Mesothelial cell of epicardium (in vitro differentiated cells): Measurements from ENCODE around the gene ARL15. TPM values are rescaled to one million over a fixed set of nuclear protein-coding genes. Genes with fewer than 3 reads are reported as not detected.

Experiments used
- DNase-seq, 2 experiments: peaks; one replicate each; pipeline ENCODE4 v3.0.0; 2021; ENCODE audit warnings: low spot score in 2 of 2; ENCODE audit not compliant: unreplicated experiment in 2 of 2
- H3K27ac Mint-ChIP-seq: 2 replicates; pipeline ENCODE4 v1.8.0; 2021; ENCODE audit warnings: mixed read lengths
- H3K27me3 Mint-ChIP-seq: 2 replicates; pipeline ENCODE4 v1.8.0; 2021; ENCODE audit warnings: low read depth, mixed read lengths
- H3K36me3 Mint-ChIP-seq: 2 replicates; pipeline ENCODE4 v1.8.0; 2021; ENCODE audit warnings: mixed read lengths
- H3K4me1 Mint-ChIP-seq: 2 replicates; pipeline ENCODE4 v1.8.0; 2021; ENCODE audit warnings: mixed read lengths
- H3K4me3 Mint-ChIP-seq: 2 replicates; pipeline ENCODE4 v1.8.0; 2021; ENCODE audit warnings: mild to moderate bottlenecking, moderate library complexity, mixed read lengths
- H3K9me3 Mint-ChIP-seq: 2 replicates; pipeline ENCODE4 v1.8.0; 2021; ENCODE audit warnings: mixed read lengths
- CTCF ChIP-seq: fragments of 200-600 bp; sonication (generic); IDR thresholded peaks from one replicate; pipeline ENCODE4 v1.5.0; 2021; ENCODE audit warnings: antibody characterized with exemption; ENCODE audit not compliant: unreplicated experiment
- total RNA-seq: library from RNA; stranded (reverse); gene quantifications from 3 replicates; pipeline ENCODE4 v1.2.1, GENCODE V29; 2021

Gene ARL15
- total RNA-seq, 1 donor from 2014 or later = 24.8 TPM

DNA sequence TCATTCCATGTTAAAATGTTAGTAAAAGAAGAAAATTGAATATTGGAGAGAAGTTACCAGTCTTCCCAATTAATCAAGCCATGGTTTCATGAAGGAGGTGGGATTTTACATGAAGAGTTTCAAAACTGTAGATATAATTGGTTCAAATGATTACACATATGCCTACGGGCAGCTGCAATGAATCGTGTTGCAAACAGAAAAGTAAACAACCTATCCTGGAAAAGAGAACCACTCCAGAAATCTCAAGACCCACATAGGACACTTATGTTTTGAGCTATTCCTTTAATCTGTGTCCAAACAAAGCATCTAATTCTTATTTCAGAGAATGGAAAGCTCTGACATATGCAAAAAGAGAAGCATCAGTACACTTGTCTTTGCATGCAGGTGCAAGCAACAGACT lies 409.7 kb downstream of the ARL15 start:
- no peak for TF ChIP-seq CTCF
- Mint-ChIP-seq H3K27me3 (no peaks in the 10 kb centered on the region), H3K27ac (no peak overlapping the region), H3K4me1 (no peaks in the 10 kb centered on the region), H3K36me3 (no peaks in the 10 kb centered on the region), H3K9me3 (peaks cover 12% of the 10 kb centered on the region), H3K4me3 (no peak overlapping the region)
- DNase-seq = no peak

- Mint-ChIP-seq H3K9me3 (peaks cover 12% of the 10 kb centered on the region), H3K4me1 (no peaks in the 10 kb centered on the region), H3K36me3 (no peaks in the 10 kb centered on the region), H3K4me3 (no peak overlapping the region), H3K27me3 (no peaks in the 10 kb centered on the region), H3K27ac (no peak overlapping the region)
- no peak for TF ChIP-seq CTCF
- no peak for DNase-seq
Measured at GRCh38 chr5:53895091-53895683, 415.2 kb downstream of the ARL15 start.

DNA sequence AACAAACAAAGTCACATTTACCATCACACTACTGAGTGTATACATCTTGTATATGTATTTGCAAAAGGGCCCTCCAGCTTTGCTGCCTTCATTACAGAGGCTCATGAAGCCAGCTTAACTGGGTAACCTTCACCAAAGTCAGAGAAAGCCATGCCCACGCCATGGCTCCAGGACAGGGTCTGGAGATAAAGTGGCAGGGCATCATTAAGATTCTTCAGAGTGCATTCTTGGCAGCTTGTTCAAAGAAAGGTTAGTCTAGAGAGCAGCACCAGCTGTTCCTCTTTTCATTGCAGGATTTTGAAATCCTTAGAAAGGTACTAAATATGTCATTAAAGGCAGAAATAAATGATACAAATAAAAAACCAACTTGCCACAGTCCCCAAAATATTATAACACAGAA lies 416.7 kb downstream of the ARL15 start:
- peaks cover 12% of the 10 kb centered on the region for H3K9me3 Mint-ChIP-seq
- H3K36me3 Mint-ChIP-seq = no peaks in the 10 kb centered on the region
- DNase-seq = no peak
- no peaks in the 10 kb centered on the region for H3K4me1 Mint-ChIP-seq
- H3K27ac Mint-ChIP-seq = no peak overlapping the region
- H3K27me3 Mint-ChIP-seq = no peaks in the 10 kb centered on the region
- TF ChIP-seq CTCF = no peak
- H3K4me3 Mint-ChIP-seq = no peak overlapping the region

- H3K4me3 Mint-ChIP-seq = no peak overlapping the region
- no peak overlapping the region for H3K27ac Mint-ChIP-seq
- no peaks in the 10 kb centered on the region for H3K36me3 Mint-ChIP-seq
- TF ChIP-seq CTCF = no peak
- no peak for DNase-seq
- H3K27me3 Mint-ChIP-seq = no peaks in the 10 kb centered on the region
- H3K9me3 Mint-ChIP-seq = peaks cover 6% of the 10 kb centered on the region
- no peaks in the 10 kb centered on the region for H3K4me1 Mint-ChIP-seq
Measured at GRCh38 chr5:53892224-53892623, 418.1 kb downstream of the ARL15 start.

- H3K4me1 Mint-ChIP-seq = no peaks in the 10 kb centered on the region
- H3K27ac Mint-ChIP-seq = no peak overlapping the region
- H3K36me3 Mint-ChIP-seq = no peaks in the 10 kb centered on the region
- H3K27me3 Mint-ChIP-seq = no peaks in the 10 kb centered on the region
- H3K4me3 Mint-ChIP-seq = no peak overlapping the region
- no peak for DNase-seq
- no peak for TF ChIP-seq CTCF
- H3K9me3 Mint-ChIP-seq = no peaks in the 10 kb centered on the region
Measured at GRCh38 chr5:53891159-53891558, 419.2 kb downstream of the ARL15 start.

DNA sequence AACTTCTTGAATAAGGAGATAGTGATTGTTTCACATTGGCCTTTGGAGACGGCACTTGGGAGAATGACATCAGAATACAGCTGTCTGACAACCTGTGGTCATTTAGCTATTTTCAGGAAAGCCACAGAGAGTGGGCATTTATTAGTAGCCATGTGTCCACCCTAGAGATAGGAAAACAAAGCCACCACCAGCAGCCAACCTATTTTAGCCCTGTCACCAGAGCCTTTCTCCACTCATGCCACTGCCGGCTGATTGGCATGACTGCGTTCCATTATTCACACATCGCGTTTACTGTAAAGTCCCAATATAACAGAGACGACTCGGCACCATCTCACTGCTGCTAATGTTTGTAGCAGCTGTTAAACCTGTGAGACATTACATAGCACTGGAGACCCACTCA lies 419.9 kb downstream of the ARL15 start:
- H3K4me3 Mint-ChIP-seq = no peak overlapping the region
- DNase-seq = no peak
- no peaks in the 10 kb centered on the region for H3K27me3 Mint-ChIP-seq
- H3K27ac Mint-ChIP-seq = no peak overlapping the region
- H3K9me3 Mint-ChIP-seq = no peaks in the 10 kb centered on the region
- no peaks in the 10 kb centered on the region for H3K4me1 Mint-ChIP-seq
- H3K36me3 Mint-ChIP-seq = no peaks in the 10 kb centered on the region
- TF ChIP-seq CTCF = no peak
